Motor neuron (in vitro differentiated cells): ENCODE data around the gene LCTL. TPM values are rescaled to one million over a fixed set of nuclear protein-coding genes. Genes with fewer than 3 reads are reported as not detected.
"Not testable (repeated sequence)": the region's sequence is repeated elsewhere in the genome, so short reads cannot be mapped to it uniquely, and the experiment has no call there.

ENCODE experiments used
- ATAC-seq, 8 experiments: fragments of 200-7000 bp; cut with Tn5 transposase; replicated peaks in 6 of 8; 2 replicates each; pipeline ENCODE4 v1.8.0; 2021; ENCODE audit warnings: mild to moderate bottlenecking in 8 of 8, moderate library complexity in 8 of 8
- H3K27ac ChIP-seq, 2 donors: fragments of 250-450 bp; sonication (Bioruptor Pico); 2 replicates each; pipeline ENCODE4 v1.9.0; 2021; ENCODE audit warnings: antibody characterized with exemption in 2 of 2, mild to moderate bottlenecking in 2 of 2, moderate library complexity in 1 of 2
- H3K4me1 ChIP-seq, 2 donors: fragments of 250-450 bp; sonication (Bioruptor Pico); replicated peaks in 1 of 2; 2 replicates each; pipeline ENCODE4 v1.6.1; 2021; ENCODE audit warnings: antibody characterized with exemption in 2 of 2, mild to moderate bottlenecking in 2 of 2, moderate library complexity in 1 of 2
- H3K4me3 ChIP-seq, 5 donors: fragments of 250-450 bp; sonication (Bioruptor Pico); 2 replicates each; pipeline ENCODE4 v1.9.0; 2021; ENCODE audit warnings: antibody characterized with exemption in 5 of 5, mild to moderate bottlenecking in 5 of 5, moderate library complexity in 4 of 5
- WGBS, 10 experiments: fragments of 450-650 bp; shearing (Covaris generic); methylation state at CpG; one replicate each; pipeline ENCODE4 v1.0.0; 2022; 5-methylcytosine and 5-hydroxymethylcytosine counted together
- in situ Hi-C, 9 experiments: fragments of 400-800 bp; cut with MboI; loops; one replicate each; pipeline ENCODE4 v1.15.0; 2021; ENCODE audit warnings: low sequenced_read_pairs in 9 of 9, low pct_unique_long_range_greater_than_20kb in 2 of 9; ENCODE audit not compliant: unreplicated experiment in 9 of 9
- total RNA-seq, 8 experiments: library from RNA; unstranded; fragments of 300-600 nt; gene quantifications; 2 replicates each; pipeline versions ENCODE4 v1.2.3 to v1.2.4, GENCODE V29; 2022

Gene LCTL
- total RNA-seq, 8 experiments from 2014 or later, result 0.09 to 1.5 (median 0.67) TPM

GRCh38 chr15:66599536-66600239, 33.9 kb upstream of the LCTL start:
- Histone ChIP-seq H3K27ac (no peak overlapping the region), H3K4me3 (no peak overlapping the region), H3K4me1 (no peaks in the 10 kb centered on the region)
- WGBS, 10 experiments, result 44 to 100% (median 74%) methylated on average over 2 to 6 of the region's 13 CpGs; no CpG with 5 or more reads in 4 of the 10 experiments
- ATAC-seq, result no peak
- in situ Hi-C loops, result loop anchor here in 6 of 9 experiments (10.0 to 25.0 kb wide), 4 partner anchors 95 to 263 kb away; no protein-coding TSS in a partner anchor

- Histone ChIP-seq H3K4me3 (no peak overlapping the region), H3K4me1 (no peaks in the 10 kb centered on the region), H3K27ac (no peak overlapping the region)
- no peak for ATAC-seq
- 20 to 90% (median 77%) methylated on average over 1 to 8 of the region's 14 CpGs for WGBS, 10 experiments
- in situ Hi-C loops, result no loop called here
Measured at GRCh38 chr15:66598095-66598815, 32.5 kb upstream of the LCTL start.

GRCh38 chr15:66595931-66596545, 30.2 kb upstream of the LCTL start:
- ATAC-seq, result peak in 3 of 8 experiments; percentile 22 to 87 (median 61)
- no peak overlapping the region for H3K4me3 ChIP-seq
- no peak overlapping the region for H3K27ac ChIP-seq
- WGBS, 10 experiments, result 4 to 100% (median 70%) methylated on average over 1 to 8 of the region's 8 CpGs
- in situ Hi-C loops, result no loop called here
- no peaks in the 10 kb centered on the region for H3K4me1 ChIP-seq

- no peak overlapping the region for H3K4me3 ChIP-seq
- no peak for ATAC-seq
- in situ Hi-C loops, result no loop called here
- H3K4me1 ChIP-seq, result no peaks in the 10 kb centered on the region
- H3K27ac ChIP-seq, result no peak overlapping the region
Measured at GRCh38 chr15:66595332-66595731, 29.5 kb upstream of the LCTL start.

- in situ Hi-C loops, result no loop called here
- no peak for ATAC-seq
- Histone ChIP-seq H3K27ac (no peak overlapping the region), H3K4me1 (no peaks in the 10 kb centered on the region), H3K4me3 (no peak overlapping the region)
- WGBS, 10 experiments, result 17 to 100% (median 76%) methylated on average over 1 to 4 of the region's 5 CpGs; no CpG with 5 or more reads in 1 of the 10 experiments
Measured at GRCh38 chr15:66594836-66595235, 29.0 kb upstream of the LCTL start.

GRCh38 chr15:66594344-66594743, 28.5 kb upstream of the LCTL start:
- no peak for ATAC-seq
- in situ Hi-C loops, result no loop called here
- 43 to 100% (median 100%) methylated on average over 1 to 2 of the region's 10 CpGs; no CpG with 5 or more reads in 6 of the 10 experiments for WGBS, 10 experiments
- Histone ChIP-seq H3K4me3 (no peak overlapping the region), H3K4me1 (no peaks in the 10 kb centered on the region), H3K27ac (no peak overlapping the region)

- no peak for ATAC-seq
Measured at GRCh38 chr15:66593219-66593780, 27.5 kb upstream of the LCTL start.

GRCh38 chr15:66592505-66593218, 26.9 kb upstream of the LCTL start:
- Histone ChIP-seq H3K4me1 (no peaks in the 10 kb centered on the region), H3K4me3 (no peak overlapping the region), H3K27ac (no peak overlapping the region)
- in situ Hi-C loops, result no loop called here
- 43 to 100% (median 88%) methylated on average over 1 to 12 of the region's 12 CpGs; no CpG with 5 or more reads in 2 of the 10 experiments for WGBS, 10 experiments
- no peak for ATAC-seq

More at GRCh38 chr15:66593219-66593780, 27.5 kb upstream of the LCTL start:
- in situ Hi-C loops, result no loop called here
- no peaks in the 10 kb centered on the region for H3K4me1 ChIP-seq
- 0 to 100% (median 80%) methylated on average over 1 to 2 of the region's 3 CpGs; no CpG with 5 or more reads in 3 of the 10 experiments for WGBS, 10 experiments
- H3K27ac ChIP-seq, result no peak overlapping the region
- H3K4me3 ChIP-seq, result no peak overlapping the region

- in situ Hi-C loops, result no loop called here
- 53 to 100% (median 76%) methylated on average over 2 to 3 of the region's 4 CpGs; no CpG with 5 or more reads in 6 of the 10 experiments for WGBS, 10 experiments
- H3K4me3 ChIP-seq, result no peak overlapping the region
- ATAC-seq, result no peak
- H3K4me1 ChIP-seq, result no peaks in the 10 kb centered on the region
- H3K27ac ChIP-seq, result no peak overlapping the region
Measured at GRCh38 chr15:66591322-66591862, 25.6 kb upstream of the LCTL start.

- in situ Hi-C loops, result no loop called here
Measured at GRCh38 chr15:66590435-66590834, 24.6 kb upstream of the LCTL start.

GRCh38 chr15:66589429-66589828, 23.6 kb upstream of the LCTL start:
- H3K4me3 ChIP-seq, result not testable (repeated sequence)

More at GRCh38 chr15:66590435-66590834, 24.6 kb upstream of the LCTL start:
- WGBS, 10 experiments, result 30 to 100% (median 68%) methylated on average over 1 to 2 of the region's 2 CpGs; no CpG with 5 or more reads in 2 of the 10 experiments
- H3K4me1 ChIP-seq, result no peaks in the 10 kb centered on the region
- ATAC-seq, result no peak
- H3K27ac ChIP-seq, result no peak overlapping the region
- H3K4me3 ChIP-seq, result no peak overlapping the region

GRCh38 chr15:66588971-66589370, 23.2 kb upstream of the LCTL start:
- ATAC-seq, result no peak
- WGBS, 10 experiments, result 60 to 94% (median 93%) methylated on average over 1 to 6 of the region's 8 CpGs; no CpG with 5 or more reads in 5 of the 10 experiments
- H3K4me3 ChIP-seq, result no peak overlapping the region
- H3K4me1 ChIP-seq, result no peaks in the 10 kb centered on the region
- no peak overlapping the region for H3K27ac ChIP-seq
- in situ Hi-C loops, result no loop called here

More at GRCh38 chr15:66589429-66589828, 23.6 kb upstream of the LCTL start:
- ATAC-seq, H3K4me1 ChIP-seq, H3K27ac ChIP-seq, in situ Hi-C loops: not testable (repeated sequence)
- WGBS, 10 experiments, result 33 to 100% (median 85%) methylated on average over 1 to 6 of the region's 6 CpGs; no CpG with 5 or more reads in 3 of the 10 experiments
